Duodenal mucosa (tissue), 2 donors: ENCODE measurements around the gene NLRC5.

Experiments used
- H3K27ac ChIP-seq: one replicate; pipeline ENCODE4 v1.7.0; 2013; ENCODE audit warnings: low read depth, low read length
- H3K27me3 ChIP-seq, 2 donors: one replicate each; pipeline ENCODE4 v1.7.0; 2013; ENCODE audit warnings: low read length in 2 of 2, control low read depth in 1 of 2; ENCODE audit not compliant: insufficient read depth in 2 of 2, control insufficient read depth in 1 of 2
- H3K36me3 ChIP-seq, 2 donors: one replicate each; pipeline ENCODE4 v1.7.0; 2013; ENCODE audit warnings: low read length in 2 of 2, control low read depth in 1 of 2; ENCODE audit not compliant: insufficient read depth in 2 of 2, control insufficient read depth in 1 of 2
- H3K4me1 ChIP-seq, 2 donors: one replicate each; pipeline ENCODE4 v1.7.0; 2013; ENCODE audit warnings: low read length in 2 of 2, control low read depth in 1 of 2; ENCODE audit not compliant: insufficient read depth in 2 of 2, control insufficient read depth in 1 of 2
- H3K4me3 ChIP-seq, 2 donors: one replicate each; pipeline ENCODE4 v1.7.0; 2013; ENCODE audit warnings: low read length in 2 of 2, low read depth in 1 of 2
- H3K9ac ChIP-seq, 2 donors: one replicate each; pipeline ENCODE4 v1.7.0; 2013; ENCODE audit warnings: low read length in 2 of 2, low read depth in 1 of 2
- H3K9me3 ChIP-seq, 2 donors: one replicate each; pipeline ENCODE4 v1.7.0; 2013; ENCODE audit warnings: low read length in 2 of 2, control low read depth in 1 of 2; ENCODE audit not compliant: control insufficient read depth in 1 of 2

NLRC5 gene

DNA sequence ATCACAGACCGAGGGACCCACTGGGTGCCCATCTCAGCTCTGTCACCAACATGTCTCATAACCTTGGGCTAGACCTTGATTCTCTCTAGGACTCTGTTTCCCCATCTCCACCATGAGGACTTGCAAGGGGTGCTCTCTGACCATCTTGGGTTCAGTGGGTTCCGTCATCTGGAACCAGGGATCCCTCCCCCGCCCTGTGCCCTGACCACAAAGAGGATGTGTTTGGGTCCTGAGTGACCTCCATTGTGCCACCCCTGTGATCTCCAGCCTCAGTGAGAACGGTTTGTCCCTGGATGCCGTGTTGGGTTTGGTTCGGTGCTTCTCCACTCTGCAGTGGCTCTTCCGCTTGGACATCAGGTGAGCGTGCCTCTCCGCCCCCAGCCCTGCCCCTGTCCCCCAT lies 53.9 kb downstream of the NLRC5 start:
- Histone ChIP-seq H3K4me3 (no peak overlapping the region), H3K9me3 (no peaks in the 10 kb centered on the region), H3K4me1 (peaks cover 16 to 38% of the 10 kb centered on the region in 2 donors), H3K27ac (no peak overlapping the region), H3K27me3 (no peaks in the 10 kb centered on the region), H3K9ac (no peak overlapping the region), H3K36me3 (peaks cover 27 to 29% of the 10 kb centered on the region in 2 donors)

DNA sequence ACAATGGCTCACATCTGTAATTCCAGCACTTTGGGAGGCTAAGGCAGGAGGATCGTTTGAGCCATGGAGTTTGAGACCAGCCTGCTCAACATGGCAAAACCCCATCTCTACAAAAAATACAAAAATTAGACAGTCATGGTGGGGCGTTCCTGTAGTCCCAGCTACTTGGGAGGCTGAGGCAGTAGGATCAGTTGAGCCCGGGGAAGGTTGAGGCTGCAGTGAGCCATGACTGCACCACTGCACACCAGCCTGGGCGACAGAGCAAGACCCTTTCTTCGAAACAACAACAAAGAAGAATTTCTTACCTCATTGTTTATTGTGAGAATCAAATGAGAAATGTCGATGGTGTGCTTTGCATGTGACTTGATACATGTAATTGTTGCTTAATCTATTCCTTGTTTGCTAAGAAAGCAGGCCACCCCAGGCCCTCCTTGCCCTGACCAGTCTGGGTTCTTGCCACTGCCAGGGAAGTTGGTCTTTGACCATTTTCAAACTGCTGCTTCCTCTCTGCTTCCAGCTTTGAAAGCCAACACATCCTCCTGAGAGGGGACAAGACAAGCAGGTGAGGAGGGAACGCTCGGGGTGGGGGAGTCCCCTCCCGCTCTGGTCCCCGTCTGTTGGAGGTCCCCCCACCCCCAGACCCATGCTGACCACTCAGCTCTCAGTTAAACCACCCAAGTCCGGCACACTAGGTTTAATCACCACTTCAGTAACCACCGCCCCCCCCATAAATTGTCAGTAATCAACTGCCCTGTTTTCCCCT lies 55.8 kb downstream of the NLRC5 start:
- Histone ChIP-seq H3K27me3 (no peaks in the 10 kb centered on the region), H3K9ac (no peak overlapping the region), H3K9me3 (no peaks in the 10 kb centered on the region), H3K27ac (no peak overlapping the region), H3K4me1 (peaks cover 14 to 26% of the 10 kb centered on the region in 2 donors), H3K36me3 (peaks cover 26 to 30% of the 10 kb centered on the region in 2 donors), H3K4me3 (peak overlapping the region in 1 of 2 donors; percentile 37)

DNA sequence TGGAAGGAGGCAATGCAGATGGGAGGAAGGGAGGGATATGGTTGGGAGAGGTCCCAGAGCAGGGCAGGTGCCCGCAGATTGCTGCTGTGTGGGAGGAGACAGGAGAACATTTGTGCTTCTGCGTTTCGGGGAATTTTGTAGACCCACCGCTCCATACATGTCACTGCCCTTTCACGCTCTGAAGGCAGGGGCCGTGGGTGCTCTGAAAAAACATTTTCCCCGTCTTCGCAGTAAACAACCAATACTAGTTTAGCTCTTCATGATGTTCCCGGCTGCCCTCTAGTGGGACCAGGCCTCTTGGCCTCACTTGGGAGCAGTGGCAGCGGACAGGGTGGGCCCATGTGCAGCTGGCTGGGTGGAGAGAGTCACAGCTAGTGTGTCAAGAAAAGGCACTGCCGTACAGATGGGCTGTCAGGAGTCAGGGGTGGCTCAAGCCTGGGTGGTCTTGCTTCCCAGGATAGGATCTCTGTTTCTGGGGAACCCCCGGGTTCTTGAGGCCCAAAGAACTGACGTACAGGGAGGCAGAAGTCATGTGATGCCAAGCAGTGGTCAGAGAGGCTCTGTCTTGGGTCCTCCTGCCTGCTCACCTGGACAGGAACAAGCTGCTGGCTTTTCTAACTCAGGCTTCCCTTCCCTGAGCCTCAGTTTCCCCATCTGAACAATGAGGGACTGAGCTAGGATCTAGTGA lies 56.5 kb downstream of the NLRC5 start:
- peaks cover 8 to 20% of the 10 kb centered on the region in 2 donors for H3K4me1 ChIP-seq
- no peaks in the 10 kb centered on the region for H3K9me3 ChIP-seq
- H3K36me3 ChIP-seq: peaks cover 24% of the 10 kb centered on the region in 2 donors
- no peak overlapping the region for H3K9ac ChIP-seq
- H3K4me3 ChIP-seq: peak overlapping the region; percentile 37 to 48
- H3K27ac ChIP-seq: no peak overlapping the region
- H3K27me3 ChIP-seq: no peaks in the 10 kb centered on the region

DNA sequence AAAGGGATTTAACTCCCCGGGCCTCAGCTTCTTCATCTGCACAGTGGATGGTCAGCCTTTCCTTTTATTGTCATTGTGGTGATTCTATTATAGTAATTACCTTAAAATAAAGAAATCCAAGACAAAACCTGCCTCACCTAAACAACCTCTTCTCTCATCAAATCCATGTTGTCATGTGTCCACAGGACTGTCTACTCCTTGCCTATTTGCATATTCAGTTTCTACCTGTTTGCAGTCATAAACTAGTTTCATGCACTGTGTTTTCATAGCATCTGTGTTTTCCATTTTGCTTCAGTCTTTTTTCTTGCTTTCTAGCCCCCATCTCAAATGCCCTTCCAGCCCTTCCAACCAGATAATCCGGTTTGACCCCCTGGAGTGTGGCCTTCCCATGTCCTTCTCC lies 58.7 kb downstream of the NLRC5 start:
- no peaks in the 10 kb centered on the region for H3K27me3 ChIP-seq
- peaks cover 21 to 34% of the 10 kb centered on the region in 2 donors for H3K36me3 ChIP-seq
- peaks cover 8 to 10% of the 10 kb centered on the region in 2 donors for H3K4me1 ChIP-seq
- H3K4me3 ChIP-seq: no peak overlapping the region
- H3K9ac ChIP-seq: no peak overlapping the region
- H3K9me3 ChIP-seq: no peaks in the 10 kb centered on the region
- no peak overlapping the region for H3K27ac ChIP-seq

DNA sequence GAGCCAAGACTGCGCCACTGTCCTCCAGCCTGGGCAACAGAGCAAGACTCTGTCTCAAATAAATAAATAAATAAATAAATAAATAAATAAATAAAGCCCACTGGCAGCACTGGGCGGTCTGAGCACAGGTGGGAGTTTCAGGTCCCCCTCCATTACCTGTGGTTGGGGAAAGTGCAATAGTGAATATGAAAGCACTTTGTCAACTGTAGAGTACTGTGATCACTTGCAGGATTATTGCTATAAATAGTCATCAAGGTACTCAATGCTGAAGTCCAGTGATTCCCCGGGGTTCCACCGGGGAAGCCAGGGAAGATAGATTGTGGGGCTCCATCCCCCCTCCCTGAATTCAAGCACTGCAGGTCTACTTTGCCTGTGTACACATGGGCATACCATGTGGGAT lies 60.3 kb downstream of the NLRC5 start:
- Histone ChIP-seq H3K4me1 (peaks cover 8 to 10% of the 10 kb centered on the region in 2 donors), H3K27ac (no peak overlapping the region), H3K4me3 (no peak overlapping the region), H3K27me3 (no peaks in the 10 kb centered on the region), H3K9ac (no peak overlapping the region), H3K9me3 (no peaks in the 10 kb centered on the region), H3K36me3 (peaks cover 24 to 36% of the 10 kb centered on the region in 2 donors)

DNA sequence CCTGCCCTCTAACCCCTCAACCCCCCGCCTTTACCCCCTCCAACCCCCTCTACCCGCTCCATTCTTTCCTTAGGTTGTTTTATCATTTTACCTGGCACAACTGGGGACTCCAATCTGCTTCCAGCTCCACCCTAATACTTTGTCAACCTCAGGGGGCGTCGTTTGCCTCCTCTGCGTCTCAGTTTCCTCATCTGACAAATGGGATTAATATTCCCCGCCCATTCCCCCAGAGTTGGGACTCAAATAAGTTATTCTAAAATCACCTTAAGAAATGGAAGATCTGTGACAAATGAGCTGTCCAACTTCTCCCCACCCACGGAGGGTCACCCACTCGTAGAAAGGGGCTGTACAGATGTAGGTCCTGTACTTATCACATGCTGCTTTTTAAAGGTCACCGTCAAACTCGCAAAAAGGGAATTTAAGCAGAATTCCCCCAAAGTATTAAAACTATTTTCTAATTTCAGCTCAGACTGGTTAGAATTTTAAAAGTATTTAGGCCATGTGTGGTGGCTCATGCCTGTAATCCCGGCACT lies 62.4 kb downstream of the NLRC5 start:
- no peak overlapping the region for H3K9ac ChIP-seq

DNA sequence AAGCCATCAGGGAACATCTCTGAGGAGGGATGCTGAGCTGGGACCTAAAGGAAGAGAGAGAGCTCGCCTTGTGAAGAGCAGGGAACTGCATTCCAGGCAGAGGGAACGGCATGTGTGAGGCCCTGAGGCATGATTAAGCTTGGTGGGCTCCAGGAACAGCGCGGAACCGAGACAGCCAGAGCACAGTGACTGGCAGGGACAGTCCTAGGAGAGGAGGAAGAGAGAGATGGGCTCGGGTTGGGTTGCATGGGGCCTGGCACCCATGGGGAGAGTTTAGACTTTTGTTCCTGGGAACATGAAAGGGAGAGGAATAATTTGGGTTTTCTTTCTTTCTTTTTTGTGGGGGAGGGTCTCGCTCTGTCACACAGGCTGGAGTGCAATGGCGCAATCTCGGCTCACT lies 63.8 kb downstream of the NLRC5 start:
- no peaks in the 10 kb centered on the region for H3K9me3 ChIP-seq
- H3K27me3 ChIP-seq: no peaks in the 10 kb centered on the region
- H3K27ac ChIP-seq: no peak overlapping the region
- H3K36me3 ChIP-seq: peaks cover 43 to 45% of the 10 kb centered on the region in 2 donors
- H3K4me3 ChIP-seq: no peak overlapping the region
- H3K9ac ChIP-seq: no peak overlapping the region
- H3K4me1 ChIP-seq: no peaks in the 10 kb centered on the region

More for the DNA sequence above, 62.4 kb downstream of the NLRC5 start:
- Histone ChIP-seq H3K9me3 (no peaks in the 10 kb centered on the region), H3K27me3 (no peaks in the 10 kb centered on the region), H3K4me3 (no peak overlapping the region), H3K36me3 (peaks cover 39 to 49% of the 10 kb centered on the region in 2 donors), H3K27ac (no peak overlapping the region), H3K4me1 (no peaks in the 10 kb centered on the region)

DNA sequence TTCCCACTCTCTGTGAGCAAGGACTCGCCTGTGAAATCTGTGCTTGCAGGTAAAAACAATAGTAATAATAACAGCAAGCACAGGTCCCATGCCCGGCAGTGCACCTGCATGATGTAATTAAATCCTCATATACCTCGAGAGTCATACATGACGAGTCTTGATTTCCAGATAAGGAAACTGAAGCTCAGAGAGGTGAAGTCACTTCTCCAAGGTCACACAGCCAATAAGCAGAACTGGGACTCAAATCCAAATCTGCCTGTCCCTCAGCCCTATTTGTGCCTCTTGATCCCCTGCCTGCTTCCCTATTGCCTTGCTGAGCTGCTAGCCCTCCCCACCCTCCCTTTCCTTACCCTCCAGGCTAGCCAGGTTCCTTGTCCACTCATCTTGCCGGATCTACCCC lies 65.0 kb downstream of the NLRC5 start:
- H3K27ac ChIP-seq: no peak overlapping the region
- H3K27me3 ChIP-seq: no peaks in the 10 kb centered on the region
- no peak overlapping the region for H3K4me3 ChIP-seq
- no peaks in the 10 kb centered on the region for H3K4me1 ChIP-seq
- peaks cover 43 to 48% of the 10 kb centered on the region in 2 donors for H3K36me3 ChIP-seq
- H3K9ac ChIP-seq: no peak overlapping the region
- H3K9me3 ChIP-seq: no peaks in the 10 kb centered on the region

DNA sequence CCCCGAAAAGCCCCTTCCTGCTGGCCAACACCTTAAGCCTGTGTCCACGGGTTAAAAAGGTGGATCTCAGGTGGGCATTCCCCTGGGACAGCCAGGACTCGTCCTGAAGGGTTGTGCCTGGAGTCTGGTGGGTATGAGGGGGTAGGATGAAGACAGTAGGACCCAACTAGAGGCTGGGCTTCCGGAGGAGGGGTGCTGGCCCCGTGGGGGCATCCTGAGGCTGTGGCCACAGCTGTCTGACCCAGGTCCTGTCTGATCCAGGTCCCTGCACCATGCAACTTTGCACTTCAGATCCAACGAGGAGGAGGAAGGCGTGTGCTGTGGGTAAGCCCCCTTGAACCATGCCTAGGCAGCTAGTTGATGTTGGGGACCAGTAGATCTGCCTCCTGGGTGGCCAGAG lies 65.4 kb downstream of the NLRC5 start:
- H3K27ac ChIP-seq: no peak overlapping the region
- no peaks in the 10 kb centered on the region for H3K27me3 ChIP-seq
- no peaks in the 10 kb centered on the region for H3K9me3 ChIP-seq
- H3K4me1 ChIP-seq: no peaks in the 10 kb centered on the region
- no peak overlapping the region for H3K9ac ChIP-seq
- H3K4me3 ChIP-seq: no peak overlapping the region
- H3K36me3 ChIP-seq: peaks cover 43 to 48% of the 10 kb centered on the region in 2 donors

DNA sequence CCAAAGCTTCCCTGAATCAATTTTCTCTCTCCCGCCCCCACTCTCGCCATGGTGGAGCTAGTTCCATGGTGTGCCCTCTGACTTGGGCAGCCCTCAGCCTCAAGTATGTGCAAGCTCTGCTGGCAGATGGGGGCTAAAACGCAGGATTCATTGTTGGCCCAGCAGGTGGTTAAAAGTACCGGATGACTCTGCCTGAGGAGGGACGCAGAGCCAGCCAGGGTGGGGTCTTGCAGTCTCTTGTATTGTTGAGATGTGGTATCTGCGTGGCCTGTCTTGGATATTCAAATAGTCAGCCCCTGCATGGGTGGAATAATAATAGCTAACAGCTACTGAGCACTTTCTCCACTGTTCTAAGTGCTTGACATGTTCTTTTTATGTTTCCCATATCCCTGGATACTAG lies 66.3 kb downstream of the NLRC5 start:
- H3K4me1 ChIP-seq: no peaks in the 10 kb centered on the region
- H3K9ac ChIP-seq: no peak overlapping the region
- no peak overlapping the region for H3K4me3 ChIP-seq
- peaks cover 43 to 49% of the 10 kb centered on the region in 2 donors for H3K36me3 ChIP-seq
- H3K9me3 ChIP-seq: no peaks in the 10 kb centered on the region
- H3K27me3 ChIP-seq: no peaks in the 10 kb centered on the region
- H3K27ac ChIP-seq: no peak overlapping the region
